HG03066 (cell line): ENCODE results near the gene CDK13.
A peak's percentile ranks its signal among the peaks of the same experiment; 100 is the strongest.
"Not testable (repeated sequence)": the region's sequence is repeated elsewhere in the genome, so short reads cannot be mapped to it uniquely, and the experiment has no call there.

Source experiments
- ATAC-seq: cut with Tn5 transposase; IDR thresholded peaks from one replicate; pipeline ENCODE4 v1.9.1; 2021; ENCODE audit warnings: low read depth; ENCODE audit not compliant: unreplicated experiment

CDK13 gene

GRCh38 chr7:40095230-40095629, 145.2 kb downstream of the CDK13 start:
- ATAC-seq: no peak

- ATAC-seq: no peak
These were observed 145.8 kb downstream of the CDK13 start for GRCh38 chr7:40095695-40096327.

DNA sequence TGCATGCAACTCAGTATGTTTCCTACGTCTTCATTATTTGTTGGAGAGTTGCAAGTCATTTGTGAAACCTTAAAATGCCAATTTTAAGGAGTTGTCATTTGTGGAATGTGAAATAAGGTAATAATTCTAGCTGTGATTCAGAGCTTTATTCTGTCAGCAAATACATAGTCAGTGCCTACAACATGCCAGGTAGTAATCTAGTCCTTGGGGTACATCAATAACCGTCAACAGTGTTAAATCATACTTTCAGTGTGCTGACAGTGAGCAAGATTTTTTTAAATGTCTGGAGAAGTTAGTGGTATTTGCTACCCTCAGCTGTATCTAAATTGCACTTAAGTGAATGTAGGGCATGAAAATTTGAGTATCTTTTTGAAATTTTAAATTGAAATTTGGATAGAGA, 147.7 kb downstream of the CDK13 start:
- ATAC-seq: no peak

- no peak for ATAC-seq
These were observed 148.8 kb downstream of the CDK13 start for GRCh38 chr7:40098810-40099209.

DNA sequence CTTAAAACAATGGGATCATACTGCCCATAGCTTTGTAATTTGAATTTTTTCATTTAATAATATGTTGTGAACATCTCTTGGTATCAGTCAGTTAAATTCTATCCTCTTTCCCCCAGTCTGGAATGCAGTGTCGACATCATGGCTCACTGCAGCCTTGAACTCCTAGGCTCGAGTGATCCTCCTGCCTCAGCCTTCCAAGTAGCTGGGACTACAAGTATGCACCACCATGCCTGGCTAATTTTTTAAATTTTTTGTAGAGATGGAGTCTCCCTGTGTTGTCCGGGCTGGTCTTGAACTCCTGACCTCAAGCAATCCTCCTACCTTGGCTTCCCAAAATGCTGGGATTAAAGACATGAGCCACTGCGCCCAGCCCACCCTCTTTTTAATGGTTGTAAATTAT, 149.8 kb downstream of the CDK13 start:
- no peak for ATAC-seq

- no peak for ATAC-seq
These were observed 151.1 kb downstream of the CDK13 start for GRCh38 chr7:40101201-40101600.

- no peak for ATAC-seq
These were observed 152.8 kb downstream of the CDK13 start for GRCh38 chr7:40102897-40103296.

- no peak for ATAC-seq
These were observed 155.9 kb downstream of the CDK13 start for GRCh38 chr7:40105879-40106473.

GRCh38 chr7:40115936-40116335, 165.9 kb downstream of the CDK13 start:
- ATAC-seq: no peak

- not testable (repeated sequence) for ATAC-seq
These were observed 167.1 kb downstream of the CDK13 start for GRCh38 chr7:40117199-40117598.

- not testable (repeated sequence) for ATAC-seq
These were observed 168.1 kb downstream of the CDK13 start for GRCh38 chr7:40118201-40118600.

DNA sequence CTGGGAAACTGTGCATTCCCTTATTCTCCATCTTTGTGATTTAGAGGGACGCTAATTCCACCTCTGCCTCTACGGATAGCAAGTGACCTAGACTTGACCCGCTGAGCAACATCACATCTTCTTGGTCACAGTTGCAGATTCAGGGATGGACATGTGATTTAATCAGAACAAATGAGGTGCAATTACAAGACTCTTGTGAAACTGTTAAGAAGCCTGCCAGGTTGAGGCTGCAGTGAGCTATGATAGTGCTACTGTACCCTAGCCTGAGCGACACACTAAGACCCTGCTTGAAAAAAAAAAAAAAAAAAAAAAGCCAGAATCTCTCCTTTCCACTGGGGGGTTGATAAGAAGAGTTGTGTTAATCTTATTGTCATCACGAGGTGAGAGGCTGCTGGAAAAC, 170.0 kb downstream of the CDK13 start:
- no peak for ATAC-seq

GRCh38 chr7:40122100-40122939, 172.3 kb downstream of the CDK13 start:
- not testable (repeated sequence) for ATAC-seq

DNA sequence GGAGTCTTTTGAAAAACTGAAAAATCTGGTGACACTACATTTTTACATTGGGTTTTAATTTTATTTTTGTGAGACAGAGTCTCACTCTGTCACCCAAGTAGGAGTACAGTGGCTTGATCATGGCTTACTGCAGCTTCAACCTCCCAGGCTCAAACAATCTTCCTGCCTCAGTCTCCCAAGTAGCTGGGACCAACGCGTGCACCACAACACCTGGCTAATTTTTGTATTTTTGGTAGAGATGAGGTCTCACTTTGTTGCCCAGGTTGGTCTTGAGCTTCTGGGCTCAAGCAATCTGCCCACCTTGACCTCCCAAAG, 172.8 kb downstream of the CDK13 start:
- ATAC-seq: no peak

- peak; percentile 47 for ATAC-seq
These were observed 183.7 kb downstream of the CDK13 start for GRCh38 chr7:40133561-40134427.

GRCh38 chr7:40134428-40135316, 184.6 kb downstream of the CDK13 start, which contains the start of the genes MPLKIP and SUGCT:
TSS of gene MPLKIP (minus strand) at chr7:40134622. CDS start at chr7:40134567, 55 bp downstream.
TSS of gene SUGCT (plus strand) at chr7:40135005.
- ATAC-seq: peak; percentile 91

GRCh38 chr7:40135317-40135610, 185.2 kb downstream of the CDK13 start:
- no peak for ATAC-seq

DNA sequence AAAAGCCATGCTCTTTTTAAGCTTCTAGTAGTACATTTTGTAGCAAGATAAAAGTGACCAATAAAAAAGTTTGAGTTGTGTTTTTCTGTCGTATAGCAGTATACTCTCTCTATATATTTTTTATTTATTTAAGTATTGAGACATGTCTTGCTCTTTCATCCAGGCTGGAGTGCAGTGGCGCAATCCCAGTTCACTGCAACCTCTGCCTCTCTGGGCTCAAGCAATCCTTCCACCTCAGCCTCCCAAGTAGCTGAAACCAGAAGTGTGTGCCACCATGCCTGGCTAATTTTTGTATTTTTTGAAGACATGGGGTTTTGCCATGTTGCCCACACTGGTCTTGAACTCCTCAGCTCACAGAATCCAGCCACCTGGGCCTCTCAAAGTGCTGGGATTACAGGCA, 187.5 kb downstream of the CDK13 start:
- ATAC-seq: no peak

- no peak for ATAC-seq
These were observed 188.9 kb downstream of the CDK13 start for GRCh38 chr7:40138973-40139372.

- not testable (repeated sequence) for ATAC-seq
These were observed 189.8 kb downstream of the CDK13 start for GRCh38 chr7:40139891-40140290.
